Epithelial cell of esophagus (primary cell): ENCODE measurements around the gene SPOCK1.
A peak's percentile ranks its signal among the peaks of the same experiment; 100 is the strongest.

ENCODE experiments used
- DNase-seq: peaks from one replicate; pipeline ENCODE4 v3.0.0; 2010; ENCODE audit warnings: low read depth
- H3K4me3 ChIP-seq: 2 replicates; pipeline ENCODE4 v1.5.1; 2011; ENCODE audit warnings: mild to moderate bottlenecking, low read length, control low read depth
- TF ChIP-seq, protein P1 (sequence below): IDR thresholded peaks from 2 replicates; pipeline ENCODE4 v1.5.1; 2011; ENCODE audit warnings: low read depth, mild to moderate bottlenecking, low read length, control low read depth, inconsistent platforms; ENCODE audit not compliant: insufficient read depth; ENCODE audit errors: missing control alignments

The SPOCK1 gene

DNA sequence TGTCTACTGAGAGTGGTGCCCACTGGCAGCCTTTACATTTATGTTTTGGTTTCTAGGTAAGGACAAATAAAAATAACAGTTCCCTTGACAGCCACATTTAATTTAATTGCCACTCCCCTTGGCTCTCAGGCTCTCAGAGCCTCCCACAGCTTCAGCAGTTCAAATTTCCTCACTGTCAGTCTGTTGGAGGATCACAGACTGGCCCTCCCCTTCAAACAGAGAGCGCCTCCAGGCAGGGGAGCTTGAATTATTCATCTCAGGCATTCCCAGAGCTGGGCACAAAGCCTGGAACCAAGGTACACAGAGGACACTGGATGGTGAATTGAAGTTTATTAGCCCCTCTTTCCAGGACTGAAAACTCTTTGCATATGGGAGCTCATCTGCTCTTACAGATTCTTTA lies 407.7 kb downstream of the SPOCK1 start:
- peak; percentile 54 for DNase-seq
- H3K4me3 ChIP-seq: no peak overlapping the region
- TF ChIP-seq, protein P1, sequence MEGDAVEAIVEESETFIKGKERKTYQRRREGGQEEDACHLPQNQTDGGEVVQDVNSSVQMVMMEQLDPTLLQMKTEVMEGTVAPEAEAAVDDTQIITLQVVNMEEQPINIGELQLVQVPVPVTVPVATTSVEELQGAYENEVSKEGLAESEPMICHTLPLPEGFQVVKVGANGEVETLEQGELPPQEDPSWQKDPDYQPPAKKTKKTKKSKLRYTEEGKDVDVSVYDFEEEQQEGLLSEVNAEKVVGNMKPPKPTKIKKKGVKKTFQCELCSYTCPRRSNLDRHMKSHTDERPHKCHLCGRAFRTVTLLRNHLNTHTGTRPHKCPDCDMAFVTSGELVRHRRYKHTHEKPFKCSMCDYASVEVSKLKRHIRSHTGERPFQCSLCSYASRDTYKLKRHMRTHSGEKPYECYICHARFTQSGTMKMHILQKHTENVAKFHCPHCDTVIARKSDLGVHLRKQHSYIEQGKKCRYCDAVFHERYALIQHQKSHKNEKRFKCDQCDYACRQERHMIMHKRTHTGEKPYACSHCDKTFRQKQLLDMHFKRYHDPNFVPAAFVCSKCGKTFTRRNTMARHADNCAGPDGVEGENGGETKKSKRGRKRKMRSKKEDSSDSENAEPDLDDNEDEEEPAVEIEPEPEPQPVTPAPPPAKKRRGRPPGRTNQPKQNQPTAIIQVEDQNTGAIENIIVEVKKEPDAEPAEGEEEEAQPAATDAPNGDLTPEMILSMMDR: no peak

DNA sequence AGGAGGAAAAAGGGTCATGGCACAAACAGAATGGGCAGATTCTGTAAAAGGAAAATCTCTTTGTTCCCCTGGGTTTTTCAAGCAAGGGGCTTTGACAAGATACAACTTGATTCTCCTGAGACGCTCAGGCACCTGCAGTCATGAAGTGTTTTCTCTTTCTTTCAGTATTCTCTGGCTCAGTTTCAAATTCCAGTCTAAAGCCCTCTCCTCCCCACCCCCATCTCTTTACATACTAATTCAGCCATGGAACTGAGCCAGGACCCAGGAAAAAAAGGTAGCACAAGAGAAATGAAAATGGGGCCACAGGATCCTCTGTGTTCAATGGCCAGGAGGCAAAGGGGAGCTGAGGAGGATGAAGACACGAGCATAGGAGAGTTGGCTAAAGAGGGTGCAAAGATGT lies 408.4 kb downstream of the SPOCK1 start:
- H3K4me3 ChIP-seq: no peak overlapping the region
- TF ChIP-seq, protein P1: no peak
- DNase-seq: no peak

DNA sequence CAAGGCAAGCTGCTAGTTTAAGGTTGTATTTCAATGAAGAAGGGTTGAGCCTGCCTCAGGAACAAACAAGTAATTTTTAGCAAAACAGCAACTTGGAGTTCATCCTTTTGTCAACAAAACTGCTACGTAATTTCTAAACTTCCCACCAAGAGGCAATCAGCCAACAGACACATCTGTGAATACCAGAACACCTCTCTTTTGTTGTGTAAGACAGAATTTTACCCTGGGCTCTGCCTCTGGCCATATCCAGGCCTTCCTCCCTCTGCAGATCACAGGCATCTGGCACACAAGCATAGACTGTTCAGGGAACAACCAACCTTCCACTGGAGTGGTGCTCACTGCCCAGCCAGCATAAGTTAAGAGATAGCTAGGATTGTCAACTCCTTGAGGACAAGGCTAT lies 409.0 kb downstream of the SPOCK1 start:
- no peak overlapping the region for H3K4me3 ChIP-seq
- DNase-seq: no peak
- TF ChIP-seq, protein P1: no peak

DNA sequence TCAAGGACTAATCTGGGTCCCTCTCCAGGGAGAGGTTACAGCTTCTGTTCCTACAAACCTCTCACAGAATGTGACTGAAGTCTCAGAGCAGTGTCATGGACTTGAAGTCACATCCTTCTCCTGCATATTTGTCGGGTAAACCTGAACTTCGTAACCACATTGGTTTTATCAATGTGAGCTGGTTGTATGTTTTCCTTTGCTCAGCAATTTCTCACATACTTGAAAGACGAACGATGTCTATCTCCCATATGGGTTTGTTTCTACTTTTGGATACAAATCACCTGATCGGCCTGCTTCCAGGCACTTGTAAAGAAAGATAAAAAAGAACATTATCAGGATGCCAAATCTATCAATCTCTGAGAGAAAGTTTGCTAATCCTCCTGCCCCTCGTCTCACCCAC lies 411.0 kb downstream of the SPOCK1 start:
- no peak for DNase-seq
- TF ChIP-seq, protein P1: no peak
- no peak overlapping the region for H3K4me3 ChIP-seq

DNA sequence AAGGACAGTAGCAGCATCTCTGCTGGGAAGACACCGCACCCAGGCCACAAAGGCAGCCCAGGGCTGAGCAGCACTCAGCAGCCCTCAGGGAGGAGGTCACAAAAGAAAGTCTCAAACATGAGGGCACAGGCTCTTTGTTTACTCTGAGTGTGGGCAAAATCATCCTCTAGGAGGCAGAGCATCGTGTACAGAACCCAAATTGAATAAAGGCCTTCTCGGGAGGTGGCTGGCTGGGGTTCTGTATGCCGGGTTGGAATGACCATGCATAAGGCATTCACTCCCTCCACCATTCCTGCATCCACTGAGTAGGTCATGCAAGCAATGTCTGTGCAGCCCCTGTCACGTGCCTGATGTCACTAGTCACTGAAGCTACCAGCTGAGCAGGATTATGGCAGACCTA lies 412.8 kb downstream of the SPOCK1 start:
- no peak overlapping the region for H3K4me3 ChIP-seq
- TF ChIP-seq, protein P1: no peak
- DNase-seq: no peak

DNA sequence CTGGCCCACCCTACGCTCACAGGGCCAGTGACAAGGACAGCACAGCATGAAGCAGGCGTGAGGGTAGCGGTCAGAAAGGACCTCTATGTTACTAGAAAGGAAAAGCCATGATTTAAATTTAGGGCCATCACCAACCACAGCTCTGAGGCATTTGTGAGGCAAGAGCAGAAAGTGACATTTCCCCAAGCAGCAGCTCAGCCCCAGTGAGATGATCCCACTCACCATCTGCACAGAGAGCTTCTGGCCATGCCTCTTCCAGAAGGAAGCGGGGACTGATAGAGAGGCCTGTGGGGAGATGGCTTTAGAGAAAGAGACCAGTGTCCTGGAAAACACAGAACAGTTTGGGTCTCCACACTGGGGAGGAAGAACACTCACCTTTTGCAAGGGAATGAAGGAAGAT lies 413.9 kb downstream of the SPOCK1 start:
- TF ChIP-seq, protein P1: no peak
- H3K4me3 ChIP-seq: no peak overlapping the region
- no peak for DNase-seq

DNA sequence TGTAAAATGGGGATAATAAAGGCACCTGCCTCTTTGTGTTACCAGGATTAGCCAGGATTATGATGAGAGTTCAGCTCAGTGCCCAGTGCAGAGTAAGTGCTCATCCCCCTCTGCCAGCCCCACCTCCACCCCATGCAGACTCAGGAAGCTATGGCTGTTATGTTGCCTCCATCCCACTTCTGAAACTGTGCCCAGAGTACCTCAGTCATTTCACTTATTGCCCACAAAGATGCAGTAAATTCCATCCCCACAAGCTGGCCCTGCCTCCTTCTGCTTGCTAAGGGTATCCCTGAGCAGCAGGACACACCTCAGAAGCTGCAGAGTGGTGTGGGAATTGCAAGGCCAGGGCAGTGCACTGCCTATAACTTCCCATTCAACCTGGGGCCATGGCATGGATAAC lies 415.1 kb downstream of the SPOCK1 start:
- no peak overlapping the region for H3K4me3 ChIP-seq
- no peak for DNase-seq
- TF ChIP-seq, protein P1: no peak
